Liver (tissue), 9 donors: ENCODE data around the gene KCNMB2. TPM values are rescaled to one million over a fixed set of nuclear protein-coding genes. Genes with fewer than 3 reads are reported as not detected.

Experiments
- DNase-seq: peaks from one replicate; pipeline ENCODE4 v3.0.0-alpha.2; 2017; ENCODE audit warnings: low spot score
- H3K27ac ChIP-seq, 2 donors: one replicate each; pipeline ENCODE4 v1.7.0; 2013; ENCODE audit warnings: inconsistent platforms in 2 of 2, low read length in 2 of 2, control low read depth in 1 of 2, low read depth in 1 of 2, mild to moderate bottlenecking in 1 of 2
- H3K27me3 ChIP-seq, 4 donors: one replicate each; pipeline versions ENCODE4 v1.6.1 to v1.7.0; 2013; ENCODE audit warnings: low read length in 3 of 4, inconsistent platforms in 1 of 4, mild to moderate bottlenecking in 1 of 4, moderate library complexity in 1 of 4; ENCODE audit not compliant: control insufficient read depth in 4 of 4, insufficient read depth in 4 of 4
- H3K36me3 ChIP-seq, 4 donors: one replicate each; pipeline versions ENCODE4 v1.6.1 to v1.7.0; 2013; ENCODE audit warnings: low read length in 3 of 4, mild to moderate bottlenecking in 3 of 4, low read depth in 1 of 4, moderate library complexity in 1 of 4; ENCODE audit not compliant: control insufficient read depth in 4 of 4, insufficient read depth in 3 of 4
- H3K4me1 ChIP-seq, 4 donors: one replicate each; pipeline versions ENCODE4 v1.6.1 to v1.7.0; 2013; ENCODE audit warnings: low read length in 3 of 4, mild to moderate bottlenecking in 3 of 4, moderate library complexity in 1 of 4; ENCODE audit not compliant: control insufficient read depth in 4 of 4, insufficient read depth in 4 of 4
- H3K4me3 ChIP-seq, 3 donors: one replicate each; pipeline versions ENCODE4 v1.6.1 to v1.7.0; 2013; ENCODE audit warnings: low read length in 3 of 3, control low read depth in 1 of 3, low read depth in 1 of 3, mild to moderate bottlenecking in 1 of 3
- H3K9ac ChIP-seq, 2 donors: one replicate each; pipeline ENCODE4 v1.7.0; 2013; ENCODE audit warnings: low read length in 2 of 2, mild to moderate bottlenecking in 2 of 2, moderate library complexity in 2 of 2, control low read depth in 1 of 2, low read depth in 1 of 2
- H3K9me3 ChIP-seq, 4 donors: one replicate each; pipeline versions ENCODE4 v1.6.1 to v1.7.0; 2013; ENCODE audit warnings: low read length in 3 of 4; ENCODE audit not compliant: control insufficient read depth in 4 of 4
- ATF3 ChIP-seq: IDR thresholded peaks from 2 replicates; pipeline ENCODE4 v1.6.1; 2016; ENCODE audit warnings: antibody characterized with exemption
- CTCF ChIP-seq: fragments of 150-350 bp; IDR thresholded peaks from 2 replicates; pipeline ENCODE4 v1.5.1; 2017; ENCODE audit warnings: improper control_type of control experiment, low read depth, low read length; ENCODE audit not compliant: missing input control
- EGR1 ChIP-seq, 2 donors: IDR thresholded peaks; 2 replicates each; pipeline ENCODE4 v1.6.1; 2016 to 2018; ENCODE audit warnings: antibody characterized with exemption in 2 of 2, low read depth in 2 of 2
- FOXA1 ChIP-seq: IDR thresholded peaks from 2 replicates; pipeline ENCODE4 v1.6.1; 2016; ENCODE audit warnings: antibody characterized with exemption
- FOXA2 ChIP-seq: IDR thresholded peaks from 2 replicates; pipeline ENCODE4 v1.6.1; 2016; ENCODE audit warnings: antibody characterized with exemption
- GABPA ChIP-seq, 2 donors: IDR thresholded peaks in 1 of 2; conservative IDR thresholded peaks in 1 of 2; 2 replicates each; pipeline ENCODE4 v1.6.1; 2016; ENCODE audit warnings: antibody characterized with exemption in 2 of 2, mild to moderate bottlenecking in 1 of 2, moderate library complexity in 1 of 2
- HNF4A ChIP-seq, 2 donors: conservative IDR thresholded peaks; 2 replicates each; pipeline ENCODE4 v1.6.1; 2016; ENCODE audit warnings: antibody characterized with exemption in 2 of 2, mild to moderate bottlenecking in 2 of 2
- HNF4G ChIP-seq: IDR thresholded peaks from 2 replicates; pipeline ENCODE4 v1.6.1; 2016; ENCODE audit warnings: antibody characterized with exemption
- JUND ChIP-seq, 2 donors: IDR thresholded peaks; 2 replicates each; pipeline ENCODE4 v1.6.1; 2016; ENCODE audit warnings: antibody characterized with exemption in 2 of 2
- MAX ChIP-seq: IDR thresholded peaks from 2 replicates; pipeline ENCODE4 v1.6.1; 2016; ENCODE audit warnings: antibody characterized with exemption
- NR2F2 ChIP-seq: IDR thresholded peaks from 2 replicates; pipeline ENCODE4 v1.6.1; 2016; ENCODE audit warnings: antibody characterized with exemption
- REST ChIP-seq: IDR thresholded peaks from 2 replicates; pipeline ENCODE4 v1.6.1; 2016; ENCODE audit warnings: antibody characterized with exemption, mild to moderate bottlenecking
- RXRA ChIP-seq, 2 donors: IDR thresholded peaks; 2 replicates each; pipeline ENCODE4 v1.6.1; 2017 to 2018; ENCODE audit warnings: antibody characterized with exemption in 2 of 2, mild to moderate bottlenecking in 1 of 2
- SP1 ChIP-seq: IDR thresholded peaks from 2 replicates; pipeline ENCODE4 v1.6.1; 2018; ENCODE audit warnings: antibody characterized with exemption, mild to moderate bottlenecking
- TAF1 ChIP-seq: conservative IDR thresholded peaks from 2 replicates; pipeline ENCODE4 v1.6.1; 2016; ENCODE audit warnings: antibody characterized with exemption, mild to moderate bottlenecking
- YY1 ChIP-seq: IDR thresholded peaks from 2 replicates; pipeline ENCODE4 v1.6.1; 2016; ENCODE audit warnings: antibody characterized with exemption, mild to moderate bottlenecking
- WGBS: extraction: QIAGEN DNeasy Blood & Tissue Kit; methylation state at CpG from one replicate; pipeline ENCODE4 v1.1.7; 2013; 5-methylcytosine and 5-hydroxymethylcytosine counted together
- polyA plus RNA-seq, 2 donors: library from polyadenylated mRNA; stranded (reverse) in 1 of 2; unstranded in 1 of 2; fragments of 200-250 nt in 1 of 2; fragments of >200 nt in 1 of 2; fragmentation: Nextera tagmentation in 1 of 2; extraction: Ambion mirVana in 1 of 2; gene quantifications; one replicate each; pipeline versions ENCODE4 v1.2.1 to v1.2.3, GENCODE V29; 2013 to 2015
- total RNA-seq, 2 donors: library from RNA; depleted of rRNA; stranded (reverse); fragments of >200 nt; gene quantifications; one replicate each; pipeline ENCODE4 v1.2.3, GENCODE V29; 2014
- donor health status: healthy.
- donor health status: healthy.
- donor health status: healthy.
- donor health status: healthy.
- donor health status: healthy.

Gene KCNMB2
- total and polyA plus RNA-seq, 4 donors = 0.08 to 0.33 (median 0.16) TPM; not detected in 1

DNA sequence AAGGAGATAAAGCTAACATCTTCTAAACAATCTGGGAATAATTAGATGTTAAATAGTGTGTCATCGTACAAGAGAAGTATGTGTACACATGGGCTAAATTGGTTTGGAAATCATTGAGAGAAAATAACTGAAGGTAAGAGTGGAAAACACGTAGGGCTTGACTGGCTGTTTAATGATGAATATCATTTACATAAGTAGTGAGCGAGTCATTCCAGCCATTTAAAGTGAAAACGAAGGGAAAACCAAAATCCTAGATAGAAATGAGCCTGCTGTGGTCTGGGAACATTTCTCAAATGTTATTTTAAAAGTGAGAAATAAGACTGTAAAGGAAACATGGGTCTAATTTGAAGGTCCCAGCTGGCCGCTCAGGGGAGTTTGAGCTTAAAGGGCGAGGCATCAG lies 41.9 kb upstream of the KCNMB2 start (continued):
- TF ChIP-seq YY1 (no peak), RXRA (IDR thresholded peaks at IDR 0.05) (no peak), JUND (IDR thresholded peaks at IDR 0.05) (no peak), CTCF (no peak), NR2F2 (no peak), GABPA (IDR thresholded peaks at IDR 0.05 in 1 of 2, conservative IDR thresholded peaks at IDR 0.05 in 1 of 2) (no peak), FOXA2 (no peak)

GRCh38 chr3:178496911-178497310 lies 39.3 kb upstream of the KCNMB2 start:
- Histone ChIP-seq H3K4me1 (no peaks in the 10 kb centered on the region), H3K9ac (no peak overlapping the region), H3K4me3 (no peak overlapping the region), H3K27me3 (no peaks in the 10 kb centered on the region), H3K36me3 (no peaks in the 10 kb centered on the region), H3K27ac (no peak overlapping the region), H3K9me3 (no peaks in the 10 kb centered on the region)
- TF ChIP-seq HNF4A (conservative IDR thresholded peaks at IDR 0.05) (no peak), REST (no peak), MAX (no peak), HNF4G (no peak), NR2F2 (no peak), GABPA (IDR thresholded peaks at IDR 0.05 in 1 of 2, conservative IDR thresholded peaks at IDR 0.05 in 1 of 2) (no peak), EGR1 (IDR thresholded peaks at IDR 0.05; ENCODE audit: low read depth in 2 of 2) (no peak), CTCF (no peak), FOXA1 (no peak), SP1 (no peak), TAF1 (no peak), ATF3 (no peak)
- 98% methylated on average over 1 of the region's 1 CpG for WGBS
- no peak for DNase-seq
